Amniotic epithelial cell (primary cell): Measurements from ENCODE around the gene C20orf141.
"Not testable (repeated sequence)": the region's sequence is repeated elsewhere in the genome, so short reads cannot be mapped to it uniquely, and the experiment has no call there.

Source experiments
- DNase-seq: peaks from one replicate; pipeline ENCODE4 v3.0.0-alpha.2; 2010; ENCODE audit warnings: low read depth

Gene C20orf141

GRCh38 chr20:2820896-2821869, 6.4 kb downstream of the C20orf141 start:
- no peak for DNase-seq

GRCh38 chr20:2822073-2822472, 7.3 kb downstream of the C20orf141 start:
- DNase-seq = peak; percentile 78

DNA sequence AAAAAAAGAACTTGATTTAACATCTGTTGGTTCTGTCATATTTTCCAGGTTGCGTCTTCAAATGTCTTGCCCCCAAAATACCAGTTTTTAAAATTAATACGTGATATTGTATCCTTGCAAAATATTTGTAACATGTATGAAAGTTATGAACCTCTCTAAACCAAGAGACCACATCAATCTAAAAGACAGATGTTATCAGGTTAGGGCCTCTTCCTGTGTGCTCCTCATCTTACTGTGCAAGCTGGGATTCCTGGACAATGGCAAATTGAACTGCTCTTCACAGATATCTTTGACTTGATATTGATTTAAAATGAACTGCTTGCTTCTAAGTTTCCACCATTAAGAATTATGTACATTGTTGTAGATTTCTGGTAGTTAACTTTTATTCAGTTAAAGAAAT, 11.0 kb downstream of the C20orf141 start:
- DNase-seq = no peak

- no peak for DNase-seq
Measured at GRCh38 chr20:2826655-2827054, 11.9 kb downstream of the C20orf141 start.

DNA sequence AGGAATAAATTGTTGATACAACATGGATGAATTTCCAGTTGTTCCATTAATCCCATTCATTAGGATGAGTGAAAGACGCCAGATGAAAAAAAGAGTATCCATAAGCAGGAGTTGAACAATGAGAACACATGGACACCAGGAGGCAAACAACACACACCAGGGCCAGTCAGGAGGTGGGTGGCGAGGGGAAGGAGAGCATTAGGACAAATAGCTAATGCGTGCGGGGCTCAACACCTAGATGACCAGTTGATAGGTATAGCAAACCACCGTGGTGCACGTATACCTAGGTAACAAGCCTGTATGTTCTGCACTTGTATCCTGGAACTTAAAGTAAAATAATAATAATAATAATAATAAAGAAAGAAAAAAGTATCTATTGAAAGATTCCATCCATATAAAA, 14.6 kb downstream of the C20orf141 start:
- no peak for DNase-seq

- DNase-seq = not testable (repeated sequence)
Measured at GRCh38 chr20:2831206-2831605, 16.4 kb downstream of the C20orf141 start.

DNA sequence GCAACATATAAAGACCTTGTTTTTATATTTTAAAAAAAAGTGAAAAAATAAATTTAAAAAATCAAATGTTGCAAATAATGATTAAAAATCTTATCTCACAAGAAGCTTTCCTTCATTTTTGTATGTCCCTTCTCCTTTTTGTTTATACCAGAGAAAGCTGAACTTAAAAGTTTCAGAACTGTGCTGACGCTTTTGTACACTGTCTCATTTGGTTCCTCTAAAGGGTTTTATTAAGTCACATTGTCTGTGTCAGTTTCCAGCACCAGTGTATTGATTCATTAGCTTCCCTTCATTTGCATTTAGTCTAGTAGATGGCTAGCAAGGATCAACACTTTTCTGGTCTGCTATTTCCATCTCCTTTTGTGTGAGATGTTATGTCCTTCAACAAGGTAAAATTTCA, 19.0 kb downstream of the C20orf141 start:
- no peak for DNase-seq

GRCh38 chr20:2834401-2835110, 19.8 kb downstream of the C20orf141 start:
- DNase-seq = no peak

- DNase-seq = no peak
Measured at GRCh38 chr20:2835331-2835796, 20.6 kb downstream of the C20orf141 start.

- no peak for DNase-seq
Measured at GRCh38 chr20:2836035-2836434, 21.2 kb downstream of the C20orf141 start.

GRCh38 chr20:2837221-2837960, 22.6 kb downstream of the C20orf141 start:
- DNase-seq = no peak

- no peak for DNase-seq
Measured at GRCh38 chr20:2838170-2838797, 23.5 kb downstream of the C20orf141 start.

DNA sequence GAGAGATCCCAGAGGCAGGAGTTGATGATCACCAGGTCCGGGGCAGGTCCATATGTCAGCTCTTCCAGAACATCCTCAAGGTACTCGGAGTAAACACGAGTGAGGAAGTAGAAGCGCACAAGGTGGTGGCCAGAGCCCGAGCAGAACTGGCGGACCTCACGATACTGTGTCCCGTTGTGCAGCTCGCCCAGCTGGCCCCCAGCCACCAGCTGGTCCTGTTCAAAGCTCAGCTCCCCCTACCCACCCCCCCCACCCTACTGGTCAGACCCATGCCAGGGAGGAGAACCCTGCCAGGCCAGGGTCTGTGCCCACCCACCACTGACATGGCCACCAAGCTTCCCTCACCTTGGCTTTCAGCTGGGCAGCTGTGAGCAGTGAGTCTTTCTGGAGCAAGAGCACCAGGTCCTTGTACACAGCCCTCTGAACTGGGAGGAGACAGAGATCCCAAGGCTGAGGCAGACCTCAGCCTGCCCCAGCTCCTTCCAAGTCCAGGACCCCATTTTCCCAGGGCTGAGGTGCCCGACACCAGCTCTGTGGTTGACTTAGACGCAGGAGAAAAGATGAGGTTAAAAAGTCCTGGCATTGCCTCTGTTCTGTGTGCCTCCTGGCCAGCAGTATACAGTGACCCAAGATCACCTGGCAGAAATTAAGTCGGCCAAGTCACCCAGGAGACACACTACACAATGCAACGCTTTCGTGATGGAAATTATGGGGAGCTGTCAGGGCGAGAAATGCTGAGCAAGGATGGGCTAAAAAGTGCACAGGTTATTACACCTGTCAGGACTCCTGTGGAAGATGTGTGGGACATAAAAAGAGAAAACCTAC, 24.3 kb downstream of the C20orf141 start:
- DNase-seq = no peak

DNA sequence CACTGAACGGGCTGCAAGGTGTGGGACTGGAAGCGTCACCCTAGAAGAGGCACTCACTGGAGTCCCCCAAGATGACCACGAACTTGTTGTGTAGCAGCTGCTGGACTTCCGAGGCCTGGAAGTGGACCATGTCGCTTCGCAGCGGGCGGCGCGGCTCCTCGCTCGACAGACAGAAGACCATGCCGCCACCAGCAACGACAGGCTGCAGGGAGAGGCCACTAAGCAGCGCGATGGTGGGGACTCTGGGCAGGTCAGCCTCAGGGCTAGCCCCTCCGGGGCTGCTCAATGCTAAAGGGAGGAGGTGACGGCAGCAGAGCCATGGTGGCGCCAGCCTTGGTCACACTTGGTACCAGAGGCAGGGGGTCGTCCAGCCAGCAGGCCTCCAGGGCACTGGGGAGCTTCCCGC, 24.9 kb downstream of the C20orf141 start:
- DNase-seq = no peak

DNA sequence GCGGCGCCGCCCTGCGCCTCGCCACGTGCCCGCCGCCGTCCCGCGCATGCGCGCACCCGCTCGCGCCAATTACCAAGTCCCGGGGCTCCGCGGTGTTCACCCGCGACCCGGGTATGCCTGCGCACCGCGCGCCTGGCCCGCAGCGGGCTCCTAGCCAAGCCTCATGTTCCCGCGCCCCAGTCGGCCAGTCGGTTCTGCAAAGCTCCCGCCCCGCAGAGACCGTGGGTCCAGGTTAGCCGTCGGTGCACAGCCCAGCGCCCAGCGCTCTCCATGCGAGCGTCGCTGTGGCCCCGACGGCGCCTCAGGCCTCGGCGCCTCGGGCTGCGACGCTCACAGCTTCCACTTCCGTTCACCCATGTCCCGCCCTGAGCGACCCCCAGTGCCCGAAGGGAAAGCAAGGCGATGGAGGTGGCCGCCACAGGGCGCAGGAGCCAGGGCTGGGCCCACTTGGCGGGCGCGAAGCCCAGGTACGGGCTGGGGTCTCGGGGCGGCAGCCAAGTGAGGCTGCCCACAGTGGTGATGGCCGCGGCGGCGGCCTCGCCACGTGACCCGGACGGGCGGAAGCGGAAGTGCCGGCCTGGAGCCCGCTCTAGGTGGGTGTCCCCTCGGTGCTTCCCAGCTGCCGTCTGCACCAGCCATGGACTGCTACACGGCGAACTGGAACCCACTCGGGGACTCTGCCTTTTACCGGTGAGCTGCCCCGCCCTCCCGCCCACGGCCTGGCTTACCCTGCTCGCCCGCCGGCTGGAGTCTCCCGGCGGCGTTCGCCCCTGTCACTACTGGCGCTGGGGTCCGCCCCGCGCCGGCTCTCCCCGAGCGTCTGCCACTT, 25.6 kb downstream of the C20orf141 start, which contains the start of the genes PCED1A and VPS16:
PCED1A (minus strand) TSS at position 518 of the 829 bp plus-strand sequence. CDS start 743 bp downstream, outside the sequence.
VPS16 (plus strand) TSS at position 608 of the 829 bp plus-strand sequence; CDS start at position 638, 30 bp downstream.
- DNase-seq = peak; percentile 83

DNA sequence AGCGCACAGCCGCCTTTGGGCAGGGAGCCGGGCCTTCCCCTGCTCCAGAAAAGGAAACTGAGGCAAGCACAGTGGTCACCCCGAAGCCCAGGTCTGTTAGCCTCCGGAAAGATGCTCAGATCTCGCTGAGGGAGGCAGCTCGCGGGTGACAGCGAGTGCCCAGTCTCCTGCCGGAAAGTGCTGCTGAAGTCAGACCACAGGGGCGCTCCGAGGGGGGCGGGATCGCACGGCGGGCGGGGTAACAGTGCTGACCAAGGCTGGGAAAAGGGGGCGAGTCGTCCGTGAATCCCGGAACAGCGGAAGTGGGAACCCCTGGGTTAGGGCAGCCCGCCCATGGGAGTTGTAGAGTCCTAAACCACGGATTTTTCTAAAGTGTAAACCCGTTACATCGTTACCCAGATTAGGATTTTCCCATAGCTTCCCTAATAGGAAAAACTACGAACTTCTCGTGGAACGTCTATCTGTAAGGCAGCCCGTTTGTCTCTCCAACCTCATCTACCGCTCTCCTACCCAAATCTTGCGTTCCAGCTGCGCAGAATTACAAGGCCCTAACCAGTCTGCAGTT, 26.3 kb downstream of the C20orf141 start:
- DNase-seq = peak; percentile 58

DNA sequence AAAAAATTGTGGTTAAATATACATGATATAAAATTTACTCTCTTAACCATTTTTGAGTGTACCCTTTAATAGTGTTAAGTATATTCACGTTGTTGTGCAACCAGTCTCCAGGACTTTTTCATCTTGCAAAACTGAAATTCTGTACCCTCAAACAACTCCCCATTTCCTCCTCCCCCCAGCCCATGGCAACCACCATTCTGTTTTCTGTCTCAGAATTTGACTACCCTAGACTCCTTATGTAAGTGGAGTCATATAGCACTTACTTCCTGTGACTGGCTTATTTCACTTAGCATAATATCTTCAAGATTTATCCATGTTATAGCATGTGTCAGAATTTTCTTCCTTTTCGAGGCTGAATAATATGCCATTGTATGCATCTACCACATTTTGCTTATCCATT, 30.8 kb downstream of the C20orf141 start:
- DNase-seq = no peak

- DNase-seq = no peak
Measured at GRCh38 chr20:2846698-2847097, 31.9 kb downstream of the C20orf141 start.

- DNase-seq = no peak
Measured at GRCh38 chr20:2847802-2848201, 33.0 kb downstream of the C20orf141 start.
